Measurements from ENCODE around the gene CDC25B.
"Not testable (repeated sequence)": the region's sequence is repeated elsewhere in the genome, so short reads cannot be mapped to it uniquely, and the experiment has no call there.

The CDC25B gene

DNA sequence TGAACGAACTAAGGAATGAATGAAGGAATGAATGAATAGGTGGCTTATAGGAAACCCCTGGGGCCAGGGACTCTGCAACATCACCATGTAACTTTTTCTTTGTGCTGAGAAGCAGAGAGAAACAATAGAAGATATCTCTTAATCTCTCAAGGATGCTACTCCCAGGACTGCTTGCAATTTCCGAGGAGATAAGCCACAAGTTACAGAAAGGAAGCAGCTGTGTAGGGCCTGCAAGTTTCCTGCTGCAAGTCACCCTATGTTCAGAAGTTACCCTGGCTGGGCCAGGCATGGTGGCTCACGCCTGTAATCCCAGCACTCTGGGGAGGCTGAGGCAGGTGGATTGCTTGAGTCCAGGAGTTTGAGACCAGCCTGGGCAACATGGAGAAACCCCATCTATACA is 43.2 kb downstream of the CDC25B start:
- DNase-seq = no peak

DNA sequence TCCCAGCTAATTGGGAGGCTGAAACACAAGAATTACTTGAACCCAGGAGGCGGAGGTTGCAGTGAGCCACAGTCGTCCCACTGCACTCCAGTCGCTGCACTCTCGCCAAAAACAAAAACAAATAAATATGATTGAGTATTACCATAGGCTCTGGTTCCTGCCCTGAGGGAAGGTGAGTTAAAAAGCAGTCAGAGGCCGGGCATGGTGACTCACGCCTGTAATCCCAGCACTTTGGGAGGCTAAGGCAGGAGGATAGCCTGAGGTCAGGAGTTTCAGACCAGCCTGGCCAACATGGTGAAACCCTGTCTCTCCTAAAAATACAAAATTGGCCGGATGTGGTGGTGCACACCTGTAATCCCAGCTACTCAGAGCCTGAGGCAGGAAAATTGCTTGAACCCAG is 44.1 kb downstream of the CDC25B start:
- DNase-seq = not testable (repeated sequence)

DNA sequence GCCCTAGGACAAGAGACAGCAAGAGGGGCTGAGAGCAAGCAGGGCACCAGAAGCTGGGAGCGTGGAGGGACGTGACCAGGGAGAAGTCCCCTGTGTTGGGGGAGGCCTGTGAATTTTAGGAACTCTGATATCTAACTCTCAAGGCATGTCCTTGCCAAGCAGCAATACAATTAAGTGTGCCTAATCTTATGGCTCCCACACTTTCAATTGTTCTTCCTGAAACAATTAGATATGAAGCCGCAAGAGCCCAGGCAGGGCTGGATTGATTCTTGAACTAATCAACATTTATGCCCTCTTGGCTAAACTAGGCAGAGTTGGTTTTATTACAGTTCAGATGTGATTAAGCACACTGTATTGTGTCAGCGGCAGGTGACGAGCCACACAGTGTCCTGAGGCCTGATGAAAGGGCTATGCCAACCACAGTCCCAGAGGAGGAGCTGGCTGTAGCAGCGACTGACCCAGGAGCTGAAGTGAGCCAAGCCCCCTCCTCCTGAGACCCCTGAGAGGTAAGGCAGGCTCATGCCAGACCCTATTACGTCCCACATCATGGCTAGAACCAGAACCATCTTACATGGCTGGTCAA is 46.3 kb downstream of the CDC25B start:
- DNase-seq = no peak

DNA sequence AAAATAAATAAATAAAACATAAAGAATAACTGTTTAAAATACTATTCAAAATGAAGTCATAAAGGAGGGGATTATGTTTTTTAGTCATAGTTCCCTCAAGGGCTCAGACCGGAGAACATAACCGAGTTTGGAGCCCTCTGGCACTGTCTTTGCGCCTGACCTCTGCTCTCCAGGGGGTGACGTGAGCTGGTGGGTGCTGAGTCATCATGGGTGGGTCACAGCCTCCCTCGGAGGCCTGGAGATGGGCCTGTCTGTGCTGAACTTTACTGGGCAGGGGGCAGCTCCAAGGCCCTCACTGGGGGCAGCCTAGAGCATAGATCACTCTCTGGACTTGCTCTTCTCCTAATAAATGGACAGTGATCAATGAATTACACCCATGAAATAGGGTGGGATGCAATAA is 47.4 kb downstream of the CDC25B start:
- DNase-seq = no peak

DNA sequence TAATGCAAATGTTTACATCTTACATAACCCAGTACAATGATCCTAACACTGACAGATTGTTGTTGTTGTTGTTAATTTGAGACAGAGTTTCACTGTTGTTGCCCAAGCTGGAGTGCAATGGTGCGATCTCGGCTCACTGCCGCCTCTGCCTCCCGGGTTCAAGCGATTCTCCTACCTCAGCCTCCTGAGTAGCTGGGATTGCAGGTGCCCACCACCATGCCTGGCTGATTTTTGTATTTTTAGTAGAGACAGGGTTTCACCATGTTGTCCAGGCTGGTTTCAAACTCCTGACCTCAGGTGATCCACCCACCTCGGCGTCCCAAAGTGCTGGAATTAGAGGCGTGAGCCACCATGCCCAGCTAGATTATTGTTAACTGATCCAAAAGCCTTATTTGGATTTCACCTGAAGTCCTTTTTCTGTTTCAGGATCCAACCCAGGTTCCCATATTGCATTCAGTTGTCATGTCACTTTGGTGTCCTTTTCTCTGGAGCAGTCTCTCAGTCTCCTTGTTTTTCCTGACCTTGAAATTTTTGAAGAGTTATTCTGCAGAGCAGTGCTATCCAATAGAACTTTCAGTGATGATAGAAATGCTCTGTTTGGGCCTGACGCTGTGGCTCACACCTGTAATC is 48.0 kb downstream of the CDC25B start:
- not testable (repeated sequence) for DNase-seq

DNA sequence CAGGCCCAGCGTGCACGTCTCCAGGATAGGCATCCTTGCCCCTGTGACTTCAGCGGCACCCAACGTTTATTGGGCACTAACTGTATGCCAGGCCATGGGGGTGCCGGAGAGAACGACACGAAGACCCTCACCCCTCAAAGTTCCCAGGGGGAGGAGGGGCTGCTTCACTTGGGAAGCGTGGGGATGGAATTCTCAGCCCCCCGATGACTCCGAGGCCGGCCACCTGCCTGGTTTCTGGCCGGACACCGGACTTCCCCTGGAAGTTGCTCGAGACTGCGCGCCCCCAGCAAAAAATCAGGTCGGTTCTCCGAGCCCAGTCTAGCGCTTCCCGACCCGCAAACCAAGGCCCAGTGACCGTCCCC is 50.2 kb downstream of the CDC25B start:
- peak in 2 of 3 experiments; percentile 74 to 80 for DNase-seq

DNA sequence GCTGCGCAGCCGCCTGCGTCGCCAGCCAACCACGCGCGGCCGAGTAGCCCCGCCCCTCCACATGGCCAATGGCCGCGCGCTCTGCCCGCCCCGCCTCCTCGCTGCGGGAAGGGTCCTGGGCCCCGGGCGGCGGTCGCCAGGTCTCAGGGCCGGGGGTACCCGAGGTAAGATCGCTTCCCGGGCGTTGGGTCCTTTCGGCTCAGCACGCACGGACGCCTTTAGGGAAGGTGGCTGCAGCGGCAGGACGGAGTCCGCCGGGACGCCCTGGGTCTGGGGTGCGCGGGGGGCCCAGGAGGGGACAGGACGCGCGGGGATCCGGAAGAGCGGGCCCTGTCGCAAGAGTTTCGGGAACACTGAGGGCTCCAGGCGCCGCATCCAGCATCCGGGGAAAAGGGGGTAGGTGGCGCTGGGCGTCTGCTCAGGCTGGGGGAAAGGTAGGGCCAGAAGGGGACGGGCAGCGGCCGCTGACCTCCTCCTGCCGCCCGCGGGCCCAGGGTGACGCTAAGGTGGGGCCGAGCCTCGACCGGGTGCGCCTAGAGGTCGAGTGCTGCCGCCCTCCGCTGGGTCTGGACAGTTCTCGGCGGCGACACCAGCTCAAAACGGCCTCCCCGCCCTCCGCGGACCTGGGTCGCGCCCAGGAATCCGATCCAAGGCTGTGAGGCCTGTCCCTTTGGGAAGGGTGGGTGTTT is 50.8 kb downstream of the CDC25B start, which contains the start of gene MAVS:
Gene MAVS (plus strand): TSS at position 95 of the 689 bp plus-strand sequence. CDS start 7,791 bp downstream, outside the sequence.
- peak; percentile 92 to 94 (median 93) for DNase-seq

DNA sequence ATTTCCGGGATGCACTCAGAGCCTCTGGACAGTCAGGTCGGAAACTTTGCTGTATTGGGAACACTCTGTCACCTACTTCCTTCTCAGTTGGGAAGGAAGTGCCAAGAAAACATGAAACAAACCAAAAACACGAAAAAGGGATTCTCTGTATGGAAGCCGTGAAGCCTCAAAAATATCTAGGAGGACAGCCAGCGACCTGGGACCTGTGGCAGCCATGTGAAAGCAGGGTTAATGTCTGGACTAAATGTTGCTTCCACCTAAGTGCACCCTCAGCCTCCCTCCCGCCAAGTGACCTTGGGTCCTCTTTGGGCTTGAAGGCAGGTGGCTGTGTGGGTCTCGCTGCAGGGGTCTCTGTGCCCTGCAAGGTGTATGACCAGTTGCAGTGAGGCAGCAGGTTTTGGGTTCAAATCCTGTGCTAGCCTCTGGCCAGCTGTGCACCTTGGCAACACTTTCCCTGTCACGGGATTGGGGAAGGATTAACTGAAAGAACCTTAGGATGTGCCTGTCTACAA is 51.4 kb downstream of the CDC25B start:
- DNase-seq = no peak

DNA sequence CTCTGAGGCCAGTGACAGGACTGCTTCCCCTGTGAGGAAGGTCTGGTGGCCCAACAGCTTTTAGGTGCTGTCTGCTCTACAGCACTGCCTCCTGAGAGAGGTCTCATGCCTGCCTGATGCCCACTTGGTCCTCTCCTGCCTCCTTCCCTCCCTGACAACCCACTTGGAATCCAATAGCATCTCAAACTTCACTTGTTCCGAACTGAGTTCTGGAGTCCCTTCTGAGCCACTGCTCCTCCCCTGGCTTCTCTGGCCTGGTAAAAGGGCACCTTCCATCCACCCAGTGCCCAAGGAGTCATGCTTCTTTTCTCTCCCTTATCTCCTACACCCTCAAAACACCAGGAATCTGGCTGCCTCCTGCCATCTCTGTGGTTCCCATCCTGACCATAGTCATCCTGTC is 52.5 kb downstream of the CDC25B start:
- DNase-seq = no peak

DNA sequence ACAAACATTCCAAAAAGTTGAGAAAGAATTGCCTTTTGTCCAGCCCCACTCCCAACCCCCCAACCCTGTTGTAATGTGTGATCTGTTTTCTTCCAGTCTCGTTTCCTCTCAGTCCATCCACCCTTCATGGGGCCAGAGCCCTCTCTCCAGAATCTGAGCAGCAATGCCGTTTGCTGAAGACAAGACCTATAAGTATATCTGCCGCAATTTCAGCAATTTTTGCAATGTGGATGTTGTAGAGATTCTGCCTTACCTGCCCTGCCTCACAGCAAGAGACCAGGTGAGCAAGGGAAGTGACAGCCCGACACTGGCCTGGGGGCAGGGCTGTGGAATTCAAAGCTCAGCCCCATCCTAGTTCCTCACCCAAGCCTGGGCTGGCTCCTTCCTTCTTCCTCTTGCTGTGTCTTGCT is 58.4 kb downstream of the CDC25B start:
- DNase-seq = no peak

Data from NCI-H1417 (cell line).